H1 (cell line): Measurements from ENCODE around the gene ANO9. TPM values are rescaled to one million over a fixed set of nuclear protein-coding genes. Genes with fewer than 3 reads are reported as not detected.

Experiments used
- ATF3 ChIP-seq: IDR thresholded peaks from 2 replicates; pipeline ENCODE4 v1.6.1; 2011; ENCODE audit warnings: low read depth, mild to moderate bottlenecking, low read length; ENCODE audit not compliant: insufficient read depth
- JUN ChIP-seq: IDR thresholded peaks from 2 replicates; pipeline ENCODE4 v1.6.1; 2011; ENCODE audit warnings: low read depth, mild to moderate bottlenecking, improper control_type of control experiment, low read length
- MAX ChIP-seq: IDR thresholded peaks from 2 replicates; pipeline ENCODE4 v1.6.1; 2012; ENCODE audit warnings: inconsistent platforms
- RNF2 ChIP-seq: fragments of 200-900, 300-1000 bp; sonication (generic); IDR thresholded peaks from 2 replicates; pipeline ENCODE4 v1.7.1; 2016; ENCODE audit warnings: borderline replicate concordance, low read depth, mild to moderate bottlenecking, antibody characterized with exemption, low read length; ENCODE audit not compliant: poor library complexity, severe bottlenecking; ENCODE audit errors: missing control alignments
- polyA plus RNA-seq, 7 experiments: library from polyadenylated mRNA; depleted of rRNA in 3 of 7; stranded (reverse) in 5 of 7; unstranded in 2 of 7; fragments of >200 nt in 5 of 7; fragments of 200-250 nt in 2 of 7; gene quantifications; 1 replicate in 5 of 7; 2 replicates in 1 of 7; 4 replicates in 1 of 7; pipeline versions ENCODE4 v1.2.1 to v1.2.3, GENCODE V29; 2011 to 2013; ENCODE audit warnings: missing spikeins in 2 of 7, mixed read lengths in 2 of 7
- total RNA-seq: library from RNA; stranded (reverse); fragmentation: NEBNext Ultra II Directional; extraction: Animal tissue kit (Norgen Biotek cat#: 25700); gene quantifications from 2 replicates; pipeline ENCODE4 v1.2.1, GENCODE V29; 2021

ANO9 gene
- total and polyA plus RNA-seq, 2 of the 8 experiments (the other 6 are each of a cell fraction or from before 2014, with no cell fraction given) = 20.0 to 20.7 TPM

- no peak for TF ChIP-seq MAX
- TF ChIP-seq JUN = no peak
- no peak for TF ChIP-seq ATF3
- no peak for TF ChIP-seq RNF2
Measured at GRCh38 chr11:476416-476815, 34.6 kb upstream of the ANO9 start (continued).
